MM.1S (cell line): ENCODE data around the gene NUMB.

Experiments
- DNase-seq: peaks from one replicate; pipeline ENCODE4 v3.0.0-alpha.2; 2015
- H2AFZ ChIP-seq: fragments of 300-600 bp; sonication (generic); 2 replicates; pipeline ENCODE4 v1.6.0; 2016; ENCODE audit warnings: antibody characterized with exemption, low read length
- H3F3A ChIP-seq: fragments of 300-600 bp; sonication (generic); 2 replicates; pipeline ENCODE4 v1.6.1; 2016; ENCODE audit warnings: mild to moderate bottlenecking, antibody characterized with exemption, low read length, moderate library complexity, mixed read lengths; ENCODE audit not compliant: insufficient read depth
- H3K27ac ChIP-seq: fragments of 300-600 bp; sonication (generic); 2 replicates; pipeline ENCODE4 v1.5.1; 2016; ENCODE audit warnings: mild to moderate bottlenecking, low read length
- H3K27me3 ChIP-seq: fragments of 300-600 bp; sonication (generic); replicated peaks from 2 replicates; pipeline ENCODE4 v1.6.0; 2016; ENCODE audit warnings: low read length; ENCODE audit not compliant: insufficient read depth
- H3K36me3 ChIP-seq: fragments of 300-600 bp; sonication (generic); replicated peaks from 2 replicates; pipeline ENCODE4 v1.6.1; 2016; ENCODE audit warnings: mild to moderate bottlenecking, low read length, mixed read lengths; ENCODE audit not compliant: insufficient read depth
- H3K4me1 ChIP-seq: fragments of 300-600 bp; sonication (generic); 2 replicates; pipeline ENCODE4 v1.6.1; 2016; ENCODE audit warnings: low read length, mixed read lengths
- H3K4me2 ChIP-seq: fragments of 300-600 bp; sonication (generic); 2 replicates; pipeline ENCODE4 v1.6.0; 2016; ENCODE audit warnings: low read depth, low read length
- H3K4me3 ChIP-seq: fragments of 300-600 bp; sonication (generic); 2 replicates; pipeline ENCODE4 v1.5.1; 2016; ENCODE audit warnings: low read length, mixed read lengths
- H3K79me2 ChIP-seq: fragments of 300-600 bp; sonication (generic); 2 replicates; pipeline ENCODE4 v1.6.1; 2016; ENCODE audit warnings: mixed run types, low read length, mixed read lengths
- H3K9ac ChIP-seq: fragments of 300-600 bp; sonication (generic); 2 replicates; pipeline ENCODE4 v1.6.1; 2016; ENCODE audit warnings: low read length, mixed read lengths
- H3K9me2 ChIP-seq: fragments of 300-600 bp; sonication (generic); replicated peaks from 2 replicates; pipeline ENCODE4 v1.6.1; 2016; ENCODE audit warnings: mild to moderate bottlenecking, low read length, mixed read lengths; ENCODE audit not compliant: insufficient read depth
- H3K9me3 ChIP-seq: fragments of 300-600 bp; sonication (generic); replicated peaks from 2 replicates; pipeline ENCODE4 v1.6.1; 2016; ENCODE audit warnings: mild to moderate bottlenecking, low read length, mixed read lengths; ENCODE audit not compliant: insufficient read depth
- H4K20me1 ChIP-seq: fragments of 300-600 bp; sonication (generic); 2 replicates; pipeline ENCODE4 v1.6.1; 2016; ENCODE audit warnings: mild to moderate bottlenecking, low read length, moderate library complexity, mixed read lengths; ENCODE audit not compliant: insufficient read depth
- EZH2 ChIP-seq: fragments of 300-600 bp; sonication (generic); optimal IDR thresholded peaks from 2 replicates; pipeline ENCODE3; 2017; ENCODE audit warnings: low read depth, mild to moderate bottlenecking, antibody characterized with exemption, low read length, mixed read lengths
- EZH2phosphoT487 ChIP-seq: fragments of 300-600 bp; sonication (generic); IDR thresholded peaks from 2 replicates; pipeline ENCODE4 v1.6.1; 2018; ENCODE audit warnings: antibody characterized with exemption, low read length
- TF ChIP-seq, protein P1 (sequence below): fragments of 300-600 bp; sonication (generic); IDR thresholded peaks from 2 replicates; pipeline ENCODE4 v1.5.1; 2016; ENCODE audit warnings: antibody characterized with exemption, low read length, mixed read lengths

The NUMB gene

DNA sequence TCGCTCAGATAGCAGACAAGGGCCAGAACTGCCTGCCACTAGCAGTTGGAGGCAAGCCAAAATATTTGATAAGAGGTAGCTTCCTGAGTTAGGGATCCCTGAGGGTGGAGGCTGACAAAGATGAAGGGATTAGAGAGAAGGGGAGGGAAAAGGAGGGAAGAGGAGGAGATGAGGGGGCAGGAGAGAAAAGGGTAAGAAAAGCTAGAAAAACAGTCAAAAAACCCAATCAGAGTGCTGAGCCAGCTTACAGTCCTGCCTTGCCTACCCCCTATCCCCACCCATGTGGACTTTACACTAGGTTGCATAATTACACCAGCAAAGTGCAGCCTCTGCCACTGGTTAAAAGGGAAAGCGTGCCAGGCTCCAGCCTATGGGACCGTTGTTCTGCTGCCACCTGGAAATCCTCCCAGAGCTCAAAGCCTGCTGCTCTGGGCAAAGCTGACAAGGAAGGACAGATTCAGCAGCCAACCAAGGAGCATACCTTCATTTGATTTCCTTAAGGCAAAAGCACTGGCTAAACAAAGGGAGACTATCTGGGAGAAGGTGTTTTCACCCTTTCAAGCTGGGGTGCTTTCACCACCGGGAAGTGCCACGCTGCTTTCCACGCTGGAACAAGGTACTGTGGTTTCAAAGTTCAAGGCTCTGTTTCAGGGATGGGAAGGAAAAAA, 3.8 kb upstream of the NUMB start:
- no peaks in the 10 kb centered on the region for H3K9me3 ChIP-seq
- no peak for DNase-seq
- H3K27me3 ChIP-seq: no peaks in the 10 kb centered on the region
- H3K27ac ChIP-seq: no peak overlapping the region
- peaks cover 7% of the 10 kb centered on the region; the same call in 1 of the 2 replicates for H3K79me2 ChIP-seq
- H3K4me2 ChIP-seq: no peak overlapping the region
- no peaks in the 10 kb centered on the region for H3F3A ChIP-seq
- H3K9ac ChIP-seq: no peak overlapping the region
- H2AFZ ChIP-seq: no peak overlapping the region
- H3K4me3 ChIP-seq: no peak overlapping the region
- no peaks in the 10 kb centered on the region for H3K4me1 ChIP-seq
- H4K20me1 ChIP-seq: no peaks in the 10 kb centered on the region
- TF ChIP-seq EZH2phosphoT487 (no peak), EZH2 (no peak)
- TF ChIP-seq, protein P1, sequence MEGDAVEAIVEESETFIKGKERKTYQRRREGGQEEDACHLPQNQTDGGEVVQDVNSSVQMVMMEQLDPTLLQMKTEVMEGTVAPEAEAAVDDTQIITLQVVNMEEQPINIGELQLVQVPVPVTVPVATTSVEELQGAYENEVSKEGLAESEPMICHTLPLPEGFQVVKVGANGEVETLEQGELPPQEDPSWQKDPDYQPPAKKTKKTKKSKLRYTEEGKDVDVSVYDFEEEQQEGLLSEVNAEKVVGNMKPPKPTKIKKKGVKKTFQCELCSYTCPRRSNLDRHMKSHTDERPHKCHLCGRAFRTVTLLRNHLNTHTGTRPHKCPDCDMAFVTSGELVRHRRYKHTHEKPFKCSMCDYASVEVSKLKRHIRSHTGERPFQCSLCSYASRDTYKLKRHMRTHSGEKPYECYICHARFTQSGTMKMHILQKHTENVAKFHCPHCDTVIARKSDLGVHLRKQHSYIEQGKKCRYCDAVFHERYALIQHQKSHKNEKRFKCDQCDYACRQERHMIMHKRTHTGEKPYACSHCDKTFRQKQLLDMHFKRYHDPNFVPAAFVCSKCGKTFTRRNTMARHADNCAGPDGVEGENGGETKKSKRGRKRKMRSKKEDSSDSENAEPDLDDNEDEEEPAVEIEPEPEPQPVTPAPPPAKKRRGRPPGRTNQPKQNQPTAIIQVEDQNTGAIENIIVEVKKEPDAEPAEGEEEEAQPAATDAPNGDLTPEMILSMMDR: no peak
- H3K36me3 ChIP-seq: no peaks in the 10 kb centered on the region
- no peaks in the 10 kb centered on the region for H3K9me2 ChIP-seq

DNA sequence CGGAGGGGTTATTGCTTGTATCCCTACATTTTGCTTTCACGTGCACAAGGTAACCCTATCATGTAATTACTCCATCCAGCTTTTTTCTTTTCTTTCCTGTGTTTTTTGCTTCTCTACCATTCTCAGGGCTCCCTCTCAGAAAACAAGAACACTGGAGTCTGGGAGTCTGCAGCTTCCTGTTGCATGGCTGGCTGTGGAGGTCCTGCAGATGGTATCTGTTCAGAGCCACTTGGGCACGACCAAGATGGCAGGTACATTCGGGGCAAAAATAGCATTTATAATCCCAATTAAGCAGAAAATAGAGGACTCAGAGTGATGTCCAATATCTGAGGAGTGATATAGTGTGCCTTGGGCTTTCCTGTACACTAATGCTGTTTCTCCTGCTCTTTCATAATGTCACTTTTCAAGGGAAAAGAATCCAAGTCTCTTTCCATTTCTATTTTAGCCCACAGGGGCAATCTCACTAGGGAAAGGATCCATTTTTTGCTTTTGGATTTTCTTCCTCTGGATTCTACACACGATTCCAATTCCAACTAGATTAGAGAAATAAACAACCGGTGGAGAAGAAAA, 3.2 kb upstream of the NUMB start:
- Histone ChIP-seq H3K36me3 (no peaks in the 10 kb centered on the region), H3K4me1 (no peaks in the 10 kb centered on the region), H3K27me3 (no peaks in the 10 kb centered on the region), H3F3A (no peaks in the 10 kb centered on the region), H4K20me1 (no peaks in the 10 kb centered on the region), H3K27ac (no peak overlapping the region), H3K9me3 (no peaks in the 10 kb centered on the region), H2AFZ (no peak overlapping the region), H3K4me3 (no peak overlapping the region), H3K9ac (no peak overlapping the region), H3K9me2 (no peaks in the 10 kb centered on the region), H3K4me2 (no peak overlapping the region), H3K79me2 (peaks cover 8% of the 10 kb centered on the region)
- TF ChIP-seq EZH2 (no peak), EZH2phosphoT487 (no peak)
- TF ChIP-seq, protein P1: no peak
- DNase-seq: no peak

DNA sequence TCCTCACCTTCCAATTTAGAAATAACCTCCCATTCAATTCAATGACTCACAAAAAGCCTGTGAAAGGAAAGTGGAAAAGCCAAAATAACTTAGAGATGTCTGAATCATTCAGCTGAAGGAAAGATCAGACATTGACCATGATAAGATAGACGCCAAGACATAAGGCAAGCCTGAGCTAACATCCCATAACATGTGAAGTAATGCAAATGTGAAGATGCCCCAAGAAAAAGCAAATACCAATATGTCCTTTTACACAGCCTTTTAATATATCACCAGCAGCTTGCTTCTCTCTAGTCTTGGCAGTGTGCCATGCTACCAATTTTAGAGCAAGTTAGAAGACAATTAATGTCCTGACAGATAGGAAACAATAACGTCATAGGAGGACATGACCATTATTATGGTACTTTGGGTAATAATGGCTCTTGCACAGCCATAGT, 2.4 kb upstream of the NUMB start:
- Histone ChIP-seq H3K9ac (no peak overlapping the region), H3F3A (no peaks in the 10 kb centered on the region), H4K20me1 (no peaks in the 10 kb centered on the region), H3K4me2 (no peak overlapping the region), H3K27ac (no peak overlapping the region), H2AFZ (no peak overlapping the region), H3K9me3 (no peaks in the 10 kb centered on the region), H3K27me3 (no peaks in the 10 kb centered on the region), H3K79me2 (peaks cover 10% of the 10 kb centered on the region), H3K4me3 (no peak overlapping the region), H3K36me3 (no peaks in the 10 kb centered on the region), H3K4me1 (no peaks in the 10 kb centered on the region), H3K9me2 (no peaks in the 10 kb centered on the region)
- no peak for DNase-seq
- TF ChIP-seq, protein P1: no peak
- no peak for TF ChIP-seq EZH2phosphoT487
- TF ChIP-seq EZH2: no peak
